Gastroesophageal sphincter (tissue), 3 donors: ENCODE data around the gene PRICKLE1.

Experiments
- CTCF ChIP-seq, 4 experiments: fragments of 200-600 bp in 2 of 4; fragments of 450-650 bp in 2 of 4; sonication (generic) in 1 of 4; IDR thresholded peaks; one replicate each; pipeline ENCODE4 v1.5.1; 2017 to 2019; ENCODE audit warnings: antibody characterized with exemption in 4 of 4, mild to moderate bottlenecking in 2 of 4, moderate library complexity in 2 of 4
- POLR2A ChIP-seq, 2 donors: fragments of 450-650 bp; IDR thresholded peaks; one replicate each; pipeline ENCODE4 v1.6.1; 2017; ENCODE audit warnings: antibody characterized with exemption in 2 of 2, mild to moderate bottlenecking in 2 of 2, moderate library complexity in 1 of 2
- POLR2AphosphoS5 ChIP-seq: sonication (generic); formaldehyde crosslinking; IDR thresholded peaks from one replicate; pipeline ENCODE4 v1.6.1; 2017; ENCODE audit warnings: antibody characterized with exemption

- no peak for TF ChIP-seq CTCF (IDR thresholded peaks at IDR 0.05)
- no peak for TF ChIP-seq POLR2AphosphoS5
- no peak for TF ChIP-seq POLR2A (IDR thresholded peaks at IDR 0.05)
These were observed 78.7 kb downstream of the PRICKLE1 start for GRCh38 chr12:42510823-42511222.
